GM12878 (cell line): ENCODE results near the gene WBP11. TPM values are rescaled to one million over a fixed set of nuclear protein-coding genes. Genes with fewer than 3 reads are reported as not detected.

Experiments
- ATAC-seq: fragments of 200-7000 bp; cut with Tn5 transposase; 3 replicates; pipeline ENCODE4 v1.9.1; 2020; ENCODE audit warnings: mild to moderate bottlenecking, moderate library complexity
- BruUV-seq: library from RNA; stranded (reverse); fragments of 400-500 nt; replicated peaks from 2 replicates; lab custom pipeline; 2021; lab: Mats Ljungman, UMichigan
- CTCF ChIA-PET: fragments of 300-600 bp; sonication (Branson Sonifier 250); formaldehyde crosslinking; extraction: SDS; loops from one replicate; lab custom pipeline; 2021; ENCODE audit warnings: inconsistent platforms; lab: Yijun Ruan, JAX
- POLR2A ChIA-PET: fragments of 350-600 bp; formaldehyde crosslinking; extraction: SDS; loops from one replicate; lab custom pipeline; 2021; ENCODE audit warnings: inconsistent platforms; lab: Charles Lee
- RAD21 ChIA-PET: fragments of 300-600 bp; sonication (Branson Sonifier 250); formaldehyde crosslinking; loops from one replicate; lab custom pipeline; 2023; ENCODE audit warnings: antibody characterized with exemption; ENCODE audit not compliant: unreplicated experiment; lab: Charles Lee
- SMC1A ChIA-PET: fragments of 300-600 bp; sonication (Branson Sonifier 250); formaldehyde crosslinking; loops from one replicate; lab custom pipeline; 2023; ENCODE audit not compliant: unreplicated experiment, uncharacterized antibody; lab: Charles Lee
- DNase-seq: peaks from one replicate; pipeline ENCODE4 v3.0.0-alpha.2; 2011; ENCODE audit warnings: low read depth, low spot score
- FAIRE-seq: peaks from 3 replicates; lab custom pipeline; 2011; peaks lifted over from hg19 to GRCh38; lab: Jason Lieb, UNC
- H2AFZ ChIP-seq: 2 replicates; pipeline ENCODE4 v1.6.0; 2011; ENCODE audit warnings: low read depth, low read length, control low read depth; ENCODE audit not compliant: control insufficient read depth
- H3K27ac ChIP-seq: 2 replicates; pipeline ENCODE4 v1.5.1; 2011; ENCODE audit warnings: control low read depth; ENCODE audit not compliant: control insufficient read depth, insufficient read depth
- H3K27me3 ChIP-seq, 2 experiments: replicated peaks in 1 of 2; 2 replicates each; pipeline versions ENCODE4 v1.6.0 to v1.6.1; 2011; ENCODE audit warnings: low read length in 1 of 2; ENCODE audit not compliant: control insufficient read depth in 2 of 2, insufficient read depth in 2 of 2
- H3K36me3 ChIP-seq, 2 experiments: 2 replicates each; pipeline ENCODE4 v1.5.1; 2011; ENCODE audit warnings: low read length in 1 of 2; ENCODE audit not compliant: control insufficient read depth in 2 of 2, insufficient read depth in 2 of 2
- H3K4me1 ChIP-seq: 2 replicates; pipeline ENCODE4 v1.6.1; 2011; ENCODE audit warnings: mild to moderate bottlenecking, low read length, moderate library complexity, mixed read lengths; ENCODE audit not compliant: control insufficient read depth, insufficient read depth
- H3K4me2 ChIP-seq: 2 replicates; pipeline ENCODE4 v1.6.0; 2011; ENCODE audit warnings: control low read depth; ENCODE audit not compliant: control insufficient read depth, insufficient read depth
- H3K4me3 ChIP-seq: fragments of 200-600 bp; sonication (generic); 2 replicates; pipeline ENCODE4 v1.5.1; 2016
- H3K79me2 ChIP-seq: 2 replicates; pipeline ENCODE4 v1.6.0; 2011; ENCODE audit warnings: low read length; ENCODE audit not compliant: control insufficient read depth, insufficient read depth
- H3K9ac ChIP-seq: 2 replicates; pipeline ENCODE4 v1.8.0; 2011; ENCODE audit warnings: low read length, control low read depth, mixed read lengths; ENCODE audit not compliant: control insufficient read depth, insufficient read depth
- H3K9me3 ChIP-seq: replicated peaks from 3 replicates; pipeline ENCODE4 v1.5.1; 2011; ENCODE audit warnings: mild to moderate bottlenecking, low read length; ENCODE audit not compliant: control insufficient read depth, insufficient read depth
- H4K20me1 ChIP-seq: 2 replicates; pipeline ENCODE4 v1.6.0; 2011; ENCODE audit not compliant: control insufficient read depth, insufficient read depth
- ASH2L ChIP-seq: fragments of 300-600, 200-600 bp; sonication (generic); IDR thresholded peaks from 2 replicates; pipeline ENCODE4 v1.6.1; 2017; ENCODE audit warnings: low read depth, mild to moderate bottlenecking, borderline replicate concordance
- BHLHE40 ChIP-seq, 2 experiments: fragments of 450-650 bp in 1 of 2; IDR thresholded peaks; 2 replicates each; pipeline ENCODE4 v1.6.1; 2011 to 2017; ENCODE audit warnings: low read depth in 2 of 2, borderline replicate concordance in 1 of 2, improper control_type of control experiment in 1 of 2, low read length in 1 of 2, mild to moderate bottlenecking in 1 of 2
- CBX5 ChIP-seq: sonication (generic); IDR thresholded peaks from 2 replicates; pipeline ENCODE4 v1.6.1; 2016; ENCODE audit warnings: low read depth, moderate library complexity, mild to moderate bottlenecking, inconsistent platforms
- CREM ChIP-seq: IDR thresholded peaks from 2 replicates; pipeline ENCODE4 v1.6.1; 2014; ENCODE audit warnings: antibody characterized with exemption, low read depth
- EGR1 ChIP-seq, 2 experiments: IDR thresholded peaks; 1 replicate in 1 of 2; 2 replicates in 1 of 2; pipeline ENCODE4 v1.6.1; 2011 to 2012; ENCODE audit warnings: low read depth in 2 of 2, low read length in 2 of 2, borderline replicate concordance in 1 of 2, mild to moderate bottlenecking in 1 of 2, moderate library complexity in 1 of 2
- HDAC2 ChIP-seq: fragments of 200-600 bp; sonication (generic); IDR thresholded peaks from 2 replicates; pipeline ENCODE4 v1.6.1; 2017
- NFXL1 ChIP-seq: fragments of 450-650 bp; IDR thresholded peaks from 2 replicates; pipeline ENCODE4 v1.6.1; 2017; ENCODE audit warnings: antibody characterized with exemption, mild to moderate bottlenecking, borderline replicate concordance
- YY1 ChIP-seq: IDR thresholded peaks from 2 replicates; pipeline ENCODE4 v1.6.1; 2011; ENCODE audit warnings: low read depth, mild to moderate bottlenecking, low read length
- ZZZ3 ChIP-seq: IDR thresholded peaks from 2 replicates; pipeline ENCODE4 v1.6.1; 2011; ENCODE audit warnings: low read depth; ENCODE audit not compliant: control insufficient read depth, insufficient read length
- WGBS: methylation state at CpG from one replicate; pipeline ENCODE4 v1.1.6; 2016; ENCODE audit warnings: low lambda C conversion rate; ENCODE audit not compliant: insufficient replicate concordance, insufficient coverage; ENCODE audit errors: missing lambda C conversion rate; 5-methylcytosine and 5-hydroxymethylcytosine counted together
- in situ Hi-C: fragments of 300-500 bp; cut with MboI; formaldehyde crosslinking; loops from 9 replicates; pipeline ENCODE4 v1.14.3; 2018; ENCODE audit warnings: mixed read lengths
- intact Hi-C: fragments of 100-400 bp; cut with micrococcal nuclease; formaldehyde crosslinking; loops from one replicate; pipeline ENCODE4 v1.14.2; 2022; ENCODE audit not compliant: unreplicated experiment
- polyA plus RNA-seq, 11 experiments: library from polyadenylated mRNA; depleted of rRNA in 4 of 11; unstranded in 6 of 11; stranded (reverse) in 5 of 11; fragments of >200 nt; fragmentation: Nextera tagmentation in 4 of 11; fragmentation: Illumina TruSeq in 1 of 11; extraction: Ambion mirVana in 4 of 11; extraction: Trizol in 1 of 11; gene quantifications; 1 replicate in 1 of 11; 2 replicates in 10 of 11; pipeline versions ENCODE4 v1.2.1 to v1.2.3, GENCODE V29; 2011 to 2016; ENCODE audit warnings: inconsistent platforms in 2 of 11, missing spikeins in 2 of 11, low read depth in 1 of 11
- total RNA-seq, 4 experiments: library from RNA; depleted of rRNA in 3 of 4; stranded (reverse); fragments of >200 nt in 3 of 4; fragmentation: Illumina TruSeq in 1 of 4; extraction: Trizol in 1 of 4; gene quantifications; 2 replicates each; pipeline versions ENCODE4 v1.2.1 to v1.2.3, GENCODE V29; 2013 to 2021
- TF ChIP-seq, protein P1 (sequence below): fragments of 150-350 bp; IDR thresholded peaks from 2 replicates; pipeline ENCODE4 v1.6.1; 2014; ENCODE audit warnings: mild to moderate bottlenecking, low read depth, low read length
- TF ChIP-seq, protein P2 (sequence below): fragments of 450-650 bp; IDR thresholded peaks from 2 replicates; pipeline ENCODE4 v1.6.1; 2016; ENCODE audit warnings: mild to moderate bottlenecking

The WBP11 gene
- total and polyA plus RNA-seq, 10 of the 15 experiments (the other 5 are each of a cell fraction or from before 2014, with no cell fraction given) = 11.5 to 107 (median 29.1) TPM

DNA sequence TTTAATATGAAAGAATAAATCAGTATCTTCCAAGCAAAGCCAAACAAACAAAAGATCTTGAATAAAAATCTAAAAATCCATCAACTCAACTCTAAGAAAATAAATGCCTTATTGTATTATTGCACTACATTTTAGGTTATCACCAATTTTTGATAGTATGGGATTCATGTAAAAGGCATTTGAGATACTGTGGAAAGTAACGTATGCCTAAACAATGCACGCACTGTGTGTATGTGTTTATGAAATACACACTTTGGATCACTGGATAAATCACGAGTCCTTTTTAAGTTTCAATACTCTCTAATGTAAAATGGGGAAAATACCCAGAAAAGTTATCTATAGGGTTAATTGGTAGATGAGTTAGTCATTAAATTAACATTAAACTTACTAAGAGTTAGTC, 17.7 kb downstream of the WBP11 start (continued):
- TF ChIP-seq EGR1 (IDR thresholded peaks at IDR 0.05; ENCODE audit: borderline replicate concordance in 1 of 2, low read depth in 2 of 2, low read length in 2 of 2) = no peak
- TF ChIP-seq ASH2L = no peak
- no peak for TF ChIP-seq HDAC2
- no peak for TF ChIP-seq YY1

DNA sequence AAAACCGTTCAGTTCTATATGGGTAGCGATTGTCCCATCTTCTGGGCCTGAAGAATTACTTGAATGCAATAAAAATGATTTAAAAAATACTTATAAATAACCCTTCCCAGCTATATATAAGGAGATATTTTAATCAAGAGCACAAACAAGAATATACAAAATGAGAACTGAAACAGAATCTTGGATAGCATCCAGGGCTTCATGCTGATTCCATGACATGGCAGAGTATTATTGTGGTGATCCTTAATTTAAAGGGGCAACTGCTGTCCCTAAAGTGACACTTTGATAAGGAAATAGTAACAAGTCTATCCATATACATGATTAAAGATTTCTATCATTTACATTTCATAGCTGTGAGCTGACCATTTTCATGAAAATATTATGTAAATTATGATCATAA, 18.8 kb downstream of the WBP11 start:
- intact Hi-C loops (no loop called here), in situ Hi-C loops (loop anchor here (25.0 kb wide), 2 partner anchors 1103 to 1972 kb away; partner anchors contain the start of genes DDX47 and STRAP)
- Histone ChIP-seq H3K4me1 (no peaks in the 10 kb centered on the region), H3K4me3 (no peak overlapping the region), H3K9ac (no peak overlapping the region), H4K20me1 (no peaks in the 10 kb centered on the region), H3K36me3 (peaks cover 1 to 2% of the 10 kb centered on the region in 2 experiments; a peak in 2 of 4 replicates), H3K27ac (no peak overlapping the region), H3K4me2 (no peak overlapping the region), H3K9me3 (no peaks in the 10 kb centered on the region), H3K79me2 (no peaks in the 10 kb centered on the region), H2AFZ (no peak overlapping the region), H3K27me3 (no peaks in the 10 kb centered on the region)
- 97% methylated on average over 2 of the region's 2 CpGs for WGBS
- TF ChIP-seq ZZZ3 = no peak
- TF ChIP-seq, protein P1, sequence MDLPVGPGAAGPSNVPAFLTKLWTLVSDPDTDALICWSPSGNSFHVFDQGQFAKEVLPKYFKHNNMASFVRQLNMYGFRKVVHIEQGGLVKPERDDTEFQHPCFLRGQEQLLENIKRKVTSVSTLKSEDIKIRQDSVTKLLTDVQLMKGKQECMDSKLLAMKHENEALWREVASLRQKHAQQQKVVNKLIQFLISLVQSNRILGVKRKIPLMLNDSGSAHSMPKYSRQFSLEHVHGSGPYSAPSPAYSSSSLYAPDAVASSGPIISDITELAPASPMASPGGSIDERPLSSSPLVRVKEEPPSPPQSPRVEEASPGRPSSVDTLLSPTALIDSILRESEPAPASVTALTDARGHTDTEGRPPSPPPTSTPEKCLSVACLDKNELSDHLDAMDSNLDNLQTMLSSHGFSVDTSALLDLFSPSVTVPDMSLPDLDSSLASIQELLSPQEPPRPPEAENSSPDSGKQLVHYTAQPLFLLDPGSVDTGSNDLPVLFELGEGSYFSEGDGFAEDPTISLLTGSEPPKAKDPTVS = no peak
- TF ChIP-seq, protein P2, sequence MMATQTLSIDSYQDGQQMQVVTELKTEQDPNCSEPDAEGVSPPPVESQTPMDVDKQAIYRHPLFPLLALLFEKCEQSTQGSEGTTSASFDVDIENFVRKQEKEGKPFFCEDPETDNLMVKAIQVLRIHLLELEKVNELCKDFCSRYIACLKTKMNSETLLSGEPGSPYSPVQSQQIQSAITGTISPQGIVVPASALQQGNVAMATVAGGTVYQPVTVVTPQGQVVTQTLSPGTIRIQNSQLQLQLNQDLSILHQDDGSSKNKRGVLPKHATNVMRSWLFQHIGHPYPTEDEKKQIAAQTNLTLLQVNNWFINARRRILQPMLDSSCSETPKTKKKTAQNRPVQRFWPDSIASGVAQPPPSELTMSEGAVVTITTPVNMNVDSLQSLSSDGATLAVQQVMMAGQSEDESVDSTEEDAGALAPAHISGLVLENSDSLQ = no peak
- TF ChIP-seq CREM = no peak
- TF ChIP-seq CBX5 = no peak
- TF ChIP-seq NFXL1 = no peak
- no peak for TF ChIP-seq BHLHE40 (IDR thresholded peaks at IDR 0.05; ENCODE audit: borderline replicate concordance in 1 of 2, low read depth in 2 of 2, low read length in 1 of 2)
- ATAC-seq (no peak), DNase-seq (no peak), FAIRE-seq (no peak)
- ChIA-PET SMC1A (interaction anchor here (0.7 to 3.4 kb wide), 11 partner anchors 9 to 547 kb away, joined by 3 to 13 read pairs (median 4); partner anchors contain the start of genes C12orf60 and WBP11), CTCF (interaction anchor here (0.9 to 2.4 kb wide), 5 partner anchors 9 to 19 kb away, joined by 3 to 11 read pairs (median 6); partner anchors contain the start of genes C12orf60 and WBP11), RAD21 (interaction anchor here (0.6 to 1.4 kb wide), 6 partner anchors 12 to 200 kb away, joined by 3 to 5 read pairs (median 3); partner anchors contain the start of genes C12orf60 and WBP11), POLR2A (interaction anchor here (0.6 to 1.2 kb wide), 5 partner anchors 9 to 20 kb away, joined by 3 to 5 read pairs (median 4); no protein-coding TSS in a partner anchor)
- no TSS peak for BruUV-seq
